ENCODE measurements around the gene SLC22A15.

- no peak for TF ChIP-seq CTCF (IDR thresholded peaks at IDR 0.05)
- no peak for TF ChIP-seq POLR2A (IDR thresholded peaks at IDR 0.05)
- TF ChIP-seq POLR2AphosphoS5 (IDR thresholded peaks at IDR 0.05; ENCODE audit: insufficient read depth in 1 of 2, low read depth in 1 of 2), result no peak
Measured at GRCh38 chr1:115949156-115949555, 27.2 kb upstream of the SLC22A15 start.
